Measurements from ENCODE around the gene ADORA2B.

DNA sequence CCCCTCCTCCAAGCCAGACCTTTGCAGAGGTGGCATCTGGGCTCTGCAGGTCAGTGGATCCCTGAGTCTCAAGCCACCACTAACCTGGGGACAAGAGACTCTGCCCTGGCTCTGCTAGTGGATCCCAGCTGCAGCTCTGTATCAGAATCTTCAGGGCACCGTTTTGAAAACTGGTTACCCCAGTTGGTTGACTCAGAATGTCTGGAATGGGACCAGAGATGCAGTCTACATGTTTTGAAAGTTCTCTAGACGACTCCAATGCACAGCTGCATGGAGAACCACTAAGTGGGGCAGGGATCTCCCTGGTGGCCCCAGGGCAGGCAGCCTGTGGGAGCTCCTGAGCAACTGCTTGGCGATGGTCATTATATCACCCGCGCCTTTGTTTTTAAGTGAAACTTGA, 34.1 kb upstream of the ADORA2B start:
- TF ChIP-seq USF2 (IDR thresholded peaks at IDR 0.05; ENCODE audit: low read depth, low read length) (no peak), RCOR1 (IDR thresholded peaks at IDR 0.05; ENCODE audit: insufficient replicate concordance, low read length) (no peak), CHD1 (IDR thresholded peaks at IDR 0.05; ENCODE audit: low read depth, low read length) (no peak), NFE2L2 (IDR thresholded peaks at IDR 0.05; ENCODE audit: low read depth, low read length) (no peak), SMC3 (IDR thresholded peaks at IDR 0.05; ENCODE audit: low read depth, low read length) (no peak), POLR2A (IDR thresholded peaks at IDR 0.05; ENCODE audit: low read depth, low read length) (no peak), BHLHE40 (IDR thresholded peaks at IDR 0.05; ENCODE audit: low read depth, low read length) (no peak)
- TF ChIP-seq, protein P1, sequence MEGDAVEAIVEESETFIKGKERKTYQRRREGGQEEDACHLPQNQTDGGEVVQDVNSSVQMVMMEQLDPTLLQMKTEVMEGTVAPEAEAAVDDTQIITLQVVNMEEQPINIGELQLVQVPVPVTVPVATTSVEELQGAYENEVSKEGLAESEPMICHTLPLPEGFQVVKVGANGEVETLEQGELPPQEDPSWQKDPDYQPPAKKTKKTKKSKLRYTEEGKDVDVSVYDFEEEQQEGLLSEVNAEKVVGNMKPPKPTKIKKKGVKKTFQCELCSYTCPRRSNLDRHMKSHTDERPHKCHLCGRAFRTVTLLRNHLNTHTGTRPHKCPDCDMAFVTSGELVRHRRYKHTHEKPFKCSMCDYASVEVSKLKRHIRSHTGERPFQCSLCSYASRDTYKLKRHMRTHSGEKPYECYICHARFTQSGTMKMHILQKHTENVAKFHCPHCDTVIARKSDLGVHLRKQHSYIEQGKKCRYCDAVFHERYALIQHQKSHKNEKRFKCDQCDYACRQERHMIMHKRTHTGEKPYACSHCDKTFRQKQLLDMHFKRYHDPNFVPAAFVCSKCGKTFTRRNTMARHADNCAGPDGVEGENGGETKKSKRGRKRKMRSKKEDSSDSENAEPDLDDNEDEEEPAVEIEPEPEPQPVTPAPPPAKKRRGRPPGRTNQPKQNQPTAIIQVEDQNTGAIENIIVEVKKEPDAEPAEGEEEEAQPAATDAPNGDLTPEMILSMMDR (conservative IDR thresholded peaks at IDR 0.05; ENCODE audit: low read depth, low read length): no peak

All from IMR-90 (cell line).